Neural cell (in vitro differentiated cells): Measurements from ENCODE around the gene ANXA2. TPM values are rescaled to one million over a fixed set of nuclear protein-coding genes. Genes with fewer than 3 reads are reported as not detected.

Experiments used
- H2AFZ ChIP-seq: fragments of 200-600, 300-800 bp; sonication (generic), shearing (Covaris generic); 2 replicates; pipeline ENCODE4 v1.6.0; 2014; ENCODE audit warnings: low read depth, mild to moderate bottlenecking, antibody characterized with exemption, low read length, moderate library complexity
- H3F3A ChIP-seq: fragments of 200-600 bp; shearing (Covaris generic); 2 replicates; pipeline ENCODE4 v1.6.1; 2016; ENCODE audit warnings: mild to moderate bottlenecking, moderate library complexity, mixed read lengths, antibody characterized with exemption, low read length; ENCODE audit not compliant: insufficient read depth, poor library complexity, severe bottlenecking
- H3K27ac ChIP-seq: fragments of 200-600, 300-800 bp; sonication (generic), shearing (Covaris generic); 2 replicates; pipeline ENCODE4 v1.5.1; 2014; ENCODE audit warnings: mild to moderate bottlenecking, low read length, moderate library complexity
- H3K27me3 ChIP-seq: fragments of 300-800, 200-600 bp; sonication (generic), shearing (Covaris generic); 2 replicates; pipeline ENCODE4 v1.6.0; 2014; ENCODE audit warnings: mild to moderate bottlenecking, low read depth, low read length, moderate library complexity; ENCODE audit not compliant: insufficient read depth
- H3K36me3 ChIP-seq: fragments of 300-800, 200-600 bp; sonication (generic), shearing (Covaris generic); 2 replicates; pipeline ENCODE4 v1.5.1; 2014; ENCODE audit warnings: mild to moderate bottlenecking, antibody characterized with exemption, low read length, moderate library complexity; ENCODE audit not compliant: insufficient read depth
- H3K4me2 ChIP-seq: fragments of 300-800, 200-600 bp; sonication (generic), shearing (Covaris generic); 2 replicates; pipeline ENCODE4 v1.6.0; 2014; ENCODE audit warnings: mild to moderate bottlenecking, low read length
- H3K4me3 ChIP-seq: fragments of 300-800, 200-600 bp; sonication (generic), shearing (Covaris generic); 2 replicates; pipeline ENCODE4 v1.5.1; 2014; ENCODE audit warnings: mild to moderate bottlenecking, low read length, moderate library complexity
- H3K79me2 ChIP-seq: fragments of 200-600 bp; shearing (Covaris generic); replicated peaks from 2 replicates; pipeline ENCODE4 v1.6.0; 2014; ENCODE audit warnings: mild to moderate bottlenecking, low read length, moderate library complexity; ENCODE audit not compliant: insufficient read depth
- H3K9ac ChIP-seq: fragments of 300-800, 200-600 bp; sonication (generic), shearing (Covaris generic); 2 replicates; pipeline ENCODE4 v1.6.1; 2016; ENCODE audit warnings: mild to moderate bottlenecking, low read length, mixed read lengths
- H3K9me2 ChIP-seq: fragments of 200-600 bp; shearing (Covaris generic); 2 replicates; pipeline ENCODE4 v1.6.1; 2016; ENCODE audit warnings: mild to moderate bottlenecking, low read length, mixed read lengths; ENCODE audit not compliant: insufficient read depth
- H3K9me3 ChIP-seq: fragments of 200-600, 300-800 bp; sonication (generic), shearing (Covaris generic); 2 replicates; pipeline ENCODE4 v1.6.1; 2016; ENCODE audit warnings: mild to moderate bottlenecking, mixed run types, low read length, moderate library complexity, mixed read lengths
- H4K20me1 ChIP-seq: fragments of 200-600 bp; shearing (Covaris generic); 2 replicates; pipeline ENCODE4 v1.6.1; 2016; ENCODE audit warnings: mild to moderate bottlenecking, mixed run types; ENCODE audit not compliant: insufficient read depth
- EP300 ChIP-seq: fragments of 450-650 bp; conservative IDR thresholded peaks from 2 replicates; pipeline ENCODE4 v1.6.1; 2014; ENCODE audit warnings: antibody characterized with exemption, mild to moderate bottlenecking, moderate library complexity; ENCODE audit not compliant: poor library complexity, severe bottlenecking
- EZH2 ChIP-seq: fragments of 200-600, 300-800 bp; shearing (Covaris generic), sonication (generic); IDR thresholded peaks from 2 replicates; pipeline ENCODE4 v1.6.1; 2014; ENCODE audit warnings: antibody characterized with exemption, low read length, borderline replicate concordance, mild to moderate bottlenecking; ENCODE audit not compliant: insufficient read depth, poor library complexity, severe bottlenecking
- MXI1 ChIP-seq: fragments of 450-650 bp; conservative IDR thresholded peaks from 2 replicates; pipeline ENCODE4 v1.6.1; 2014; ENCODE audit warnings: antibody characterized with exemption, mild to moderate bottlenecking; ENCODE audit not compliant: poor library complexity, severe bottlenecking
- POLR2AphosphoS5 ChIP-seq: IDR thresholded peaks from 2 replicates; pipeline ENCODE4 v1.6.1; 2012
- RAD21 ChIP-seq: fragments of 450-650 bp; conservative IDR thresholded peaks from 2 replicates; pipeline ENCODE4 v1.6.1; 2014; ENCODE audit warnings: antibody characterized with exemption, mild to moderate bottlenecking, moderate library complexity
- SMC3 ChIP-seq: fragments of 450-650 bp; conservative IDR thresholded peaks from 2 replicates; pipeline ENCODE4 v1.6.1; 2014; ENCODE audit warnings: antibody characterized with exemption, mild to moderate bottlenecking, moderate library complexity; ENCODE audit not compliant: poor library complexity
- TAF1 ChIP-seq: IDR thresholded peaks from 2 replicates; pipeline ENCODE4 v1.6.1; 2012; ENCODE audit warnings: low read depth
- polyA plus RNA-seq: library from polyadenylated mRNA; depleted of rRNA; stranded (reverse); fragments of >200 nt; gene quantifications from 2 replicates; pipeline ENCODE4 v1.2.3, GENCODE V29; 2014
- TF ChIP-seq, protein P1 (sequence below): IDR thresholded peaks from 2 replicates; pipeline ENCODE4 v1.6.1; 2012; ENCODE audit warnings: borderline replicate concordance
- TF ChIP-seq, protein P2 (sequence below): fragments of 450-650 bp; IDR thresholded peaks from 2 replicates; pipeline ENCODE4 v1.5.1; 2014; ENCODE audit warnings: antibody characterized with exemption, mild to moderate bottlenecking, moderate library complexity; ENCODE audit not compliant: poor library complexity, severe bottlenecking

ANXA2 gene
- polyA plus RNA-seq, 1 donor from 2014 or later, result 6.2 TPM

DNA sequence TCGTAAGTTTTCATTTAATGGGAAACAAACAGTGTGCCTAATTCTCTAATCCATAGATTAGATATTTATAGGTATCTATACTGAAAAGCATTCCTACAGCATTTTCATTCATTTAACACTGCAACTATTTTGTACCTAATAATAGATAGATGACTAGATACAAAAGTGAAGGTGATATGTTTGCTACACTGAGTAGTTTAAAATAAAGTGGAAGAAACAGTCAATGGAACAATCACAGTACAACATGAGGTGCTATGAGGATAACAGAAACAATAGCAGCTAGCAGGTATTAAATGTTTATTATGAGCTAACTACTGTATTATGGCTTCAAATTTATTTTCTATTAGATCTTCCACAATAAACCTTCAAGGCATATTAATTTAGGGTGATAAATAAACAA is 31.1 kb upstream of the ANXA2 start:
- no peak for TF ChIP-seq MXI1
- TF ChIP-seq SMC3, result no peak
- TF ChIP-seq, protein P1, sequence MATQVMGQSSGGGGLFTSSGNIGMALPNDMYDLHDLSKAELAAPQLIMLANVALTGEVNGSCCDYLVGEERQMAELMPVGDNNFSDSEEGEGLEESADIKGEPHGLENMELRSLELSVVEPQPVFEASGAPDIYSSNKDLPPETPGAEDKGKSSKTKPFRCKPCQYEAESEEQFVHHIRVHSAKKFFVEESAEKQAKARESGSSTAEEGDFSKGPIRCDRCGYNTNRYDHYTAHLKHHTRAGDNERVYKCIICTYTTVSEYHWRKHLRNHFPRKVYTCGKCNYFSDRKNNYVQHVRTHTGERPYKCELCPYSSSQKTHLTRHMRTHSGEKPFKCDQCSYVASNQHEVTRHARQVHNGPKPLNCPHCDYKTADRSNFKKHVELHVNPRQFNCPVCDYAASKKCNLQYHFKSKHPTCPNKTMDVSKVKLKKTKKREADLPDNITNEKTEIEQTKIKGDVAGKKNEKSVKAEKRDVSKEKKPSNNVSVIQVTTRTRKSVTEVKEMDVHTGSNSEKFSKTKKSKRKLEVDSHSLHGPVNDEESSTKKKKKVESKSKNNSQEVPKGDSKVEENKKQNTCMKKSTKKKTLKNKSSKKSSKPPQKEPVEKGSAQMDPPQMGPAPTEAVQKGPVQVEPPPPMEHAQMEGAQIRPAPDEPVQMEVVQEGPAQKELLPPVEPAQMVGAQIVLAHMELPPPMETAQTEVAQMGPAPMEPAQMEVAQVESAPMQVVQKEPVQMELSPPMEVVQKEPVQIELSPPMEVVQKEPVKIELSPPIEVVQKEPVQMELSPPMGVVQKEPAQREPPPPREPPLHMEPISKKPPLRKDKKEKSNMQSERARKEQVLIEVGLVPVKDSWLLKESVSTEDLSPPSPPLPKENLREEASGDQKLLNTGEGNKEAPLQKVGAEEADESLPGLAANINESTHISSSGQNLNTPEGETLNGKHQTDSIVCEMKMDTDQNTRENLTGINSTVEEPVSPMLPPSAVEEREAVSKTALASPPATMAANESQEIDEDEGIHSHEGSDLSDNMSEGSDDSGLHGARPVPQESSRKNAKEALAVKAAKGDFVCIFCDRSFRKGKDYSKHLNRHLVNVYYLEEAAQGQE, result no peak
- no peak for TF ChIP-seq TAF1
- TF ChIP-seq EP300, result no peak
- TF ChIP-seq POLR2AphosphoS5, result no peak
- H3K9ac ChIP-seq, result no peak overlapping the region
- no peak overlapping the region for H3K27ac ChIP-seq
- no peak overlapping the region for H2AFZ ChIP-seq
- H3K36me3 ChIP-seq, result no peaks in the 10 kb centered on the region
- no peaks in the 10 kb centered on the region for H3K79me2 ChIP-seq
- no peaks in the 10 kb centered on the region for H4K20me1 ChIP-seq
- no peak overlapping the region for H3K4me3 ChIP-seq
- no peaks in the 10 kb centered on the region for H3K9me3 ChIP-seq
- H3K9me2 ChIP-seq, result no peaks in the 10 kb centered on the region
- H3F3A ChIP-seq, result no peaks in the 10 kb centered on the region
- H3K27me3 ChIP-seq, result no peaks in the 10 kb centered on the region
- no peak overlapping the region for H3K4me2 ChIP-seq

DNA sequence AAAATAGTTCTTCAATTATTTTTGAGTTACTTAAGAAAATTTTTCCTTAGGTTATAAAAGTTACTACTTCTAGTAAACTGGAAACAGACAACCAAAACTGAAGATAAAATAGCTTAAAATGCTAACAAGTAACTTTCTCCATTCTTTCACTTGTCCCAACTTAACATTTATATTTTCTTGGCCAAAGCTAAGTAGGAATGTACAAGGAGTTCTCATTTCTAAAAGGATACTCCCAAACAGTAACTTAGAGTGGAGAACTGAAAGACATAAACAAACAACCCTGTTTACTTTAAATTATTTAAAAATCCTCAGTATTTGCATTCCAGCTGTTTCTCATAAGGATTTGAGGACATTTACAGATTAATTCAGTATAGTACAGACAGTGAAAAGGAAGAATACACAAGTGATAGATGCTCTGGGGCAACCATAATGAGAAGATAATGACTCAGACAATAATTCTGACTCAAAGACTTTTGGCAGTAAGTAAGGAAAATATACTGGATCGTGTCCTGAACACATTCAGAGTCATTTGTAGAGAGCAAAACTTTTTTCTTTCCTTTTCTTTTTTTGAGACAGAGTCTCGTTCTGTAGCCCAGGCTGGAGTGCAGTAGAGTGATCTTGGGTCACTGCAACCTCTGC is 29.2 kb upstream of the ANXA2 start:
- Histone ChIP-seq H3K4me3 (no peak overlapping the region), H3K9me3 (no peaks in the 10 kb centered on the region), H2AFZ (no peak overlapping the region), H4K20me1 (no peaks in the 10 kb centered on the region), H3K4me2 (no peak overlapping the region), H3K27me3 (no peaks in the 10 kb centered on the region), H3K27ac (no peak overlapping the region), H3K9me2 (no peaks in the 10 kb centered on the region), H3K36me3 (no peaks in the 10 kb centered on the region), H3F3A (no peaks in the 10 kb centered on the region), H3K9ac (no peak overlapping the region), H3K79me2 (no peaks in the 10 kb centered on the region)
- TF ChIP-seq SMC3, result no peak
- TF ChIP-seq POLR2AphosphoS5, result no peak
- TF ChIP-seq, protein P2, sequence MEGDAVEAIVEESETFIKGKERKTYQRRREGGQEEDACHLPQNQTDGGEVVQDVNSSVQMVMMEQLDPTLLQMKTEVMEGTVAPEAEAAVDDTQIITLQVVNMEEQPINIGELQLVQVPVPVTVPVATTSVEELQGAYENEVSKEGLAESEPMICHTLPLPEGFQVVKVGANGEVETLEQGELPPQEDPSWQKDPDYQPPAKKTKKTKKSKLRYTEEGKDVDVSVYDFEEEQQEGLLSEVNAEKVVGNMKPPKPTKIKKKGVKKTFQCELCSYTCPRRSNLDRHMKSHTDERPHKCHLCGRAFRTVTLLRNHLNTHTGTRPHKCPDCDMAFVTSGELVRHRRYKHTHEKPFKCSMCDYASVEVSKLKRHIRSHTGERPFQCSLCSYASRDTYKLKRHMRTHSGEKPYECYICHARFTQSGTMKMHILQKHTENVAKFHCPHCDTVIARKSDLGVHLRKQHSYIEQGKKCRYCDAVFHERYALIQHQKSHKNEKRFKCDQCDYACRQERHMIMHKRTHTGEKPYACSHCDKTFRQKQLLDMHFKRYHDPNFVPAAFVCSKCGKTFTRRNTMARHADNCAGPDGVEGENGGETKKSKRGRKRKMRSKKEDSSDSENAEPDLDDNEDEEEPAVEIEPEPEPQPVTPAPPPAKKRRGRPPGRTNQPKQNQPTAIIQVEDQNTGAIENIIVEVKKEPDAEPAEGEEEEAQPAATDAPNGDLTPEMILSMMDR, result no peak
- no peak for TF ChIP-seq TAF1
- TF ChIP-seq EP300, result no peak
- no peak for TF ChIP-seq RAD21
- TF ChIP-seq MXI1, result no peak
- TF ChIP-seq EZH2, result no peak
- TF ChIP-seq, protein P1, result no peak
